Activated naive CD4-positive, alpha-beta T cell (primary cell): ENCODE results near the gene SMIM9.

ENCODE experiments used
- DNase-seq, 4 experiments: peaks; one replicate each; lab custom pipeline; 2025; lab: John Stamatoyannopoulos, UW

The SMIM9 gene

DNA sequence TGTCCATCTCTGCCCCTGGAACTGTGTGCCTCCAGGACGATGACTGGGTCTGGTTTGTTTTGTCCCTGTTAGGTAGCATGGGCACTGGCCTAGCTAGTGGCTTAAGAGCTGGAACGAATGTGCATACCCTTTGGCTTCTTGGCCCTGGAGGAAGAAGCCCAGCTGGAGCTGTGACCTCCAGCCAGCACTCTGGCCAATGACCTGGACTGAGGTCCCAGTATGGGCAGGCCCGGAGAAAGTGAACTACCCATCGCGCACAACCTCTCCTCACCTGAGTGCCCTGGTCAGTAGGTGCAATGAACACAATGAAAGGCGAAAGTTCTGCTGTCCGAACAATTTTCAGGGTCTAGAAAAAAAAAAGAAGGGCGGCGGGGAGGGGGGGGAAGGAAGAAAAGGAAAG lies 53.5 kb downstream of the SMIM9 start:
- no peak for DNase-seq

DNA sequence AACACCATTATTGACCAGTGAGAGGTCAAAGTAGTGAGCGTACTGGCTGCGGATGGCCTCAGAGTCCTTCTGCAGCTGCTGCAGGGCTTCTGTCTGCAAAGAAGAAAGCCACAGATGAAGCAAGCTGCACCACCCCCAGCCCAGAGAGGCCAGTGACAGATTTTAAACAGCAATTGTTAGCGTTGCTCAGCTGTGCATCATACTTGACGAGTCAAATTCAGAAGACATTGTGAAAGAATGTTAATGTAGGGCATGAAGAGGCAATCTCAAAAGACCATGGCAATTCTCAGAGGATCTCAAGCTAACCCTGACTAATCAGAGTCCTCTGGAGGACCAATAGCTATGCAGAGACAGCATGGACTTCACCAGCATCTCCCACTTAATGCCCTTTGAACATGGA lies 55.2 kb downstream of the SMIM9 start:
- DNase-seq = no peak

DNA sequence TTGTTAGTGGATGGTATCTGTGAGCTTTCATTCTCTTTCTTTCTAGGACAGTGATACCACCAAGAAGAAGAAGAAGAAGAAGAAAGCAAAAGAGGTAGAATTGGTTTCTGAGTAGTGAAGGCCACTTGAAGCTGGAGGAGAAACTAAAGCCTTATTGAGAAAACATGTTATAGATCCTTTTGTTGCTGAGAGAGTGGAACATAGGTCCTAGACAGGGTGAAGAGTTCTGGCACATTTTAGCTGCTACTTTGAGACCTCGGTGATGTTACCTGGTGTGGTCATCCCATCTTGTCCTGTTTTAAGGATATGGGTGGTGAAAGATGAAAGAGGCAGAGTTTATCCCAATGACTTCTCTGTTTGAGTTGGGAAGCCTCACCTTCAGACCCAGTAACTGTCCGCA lies 57.7 kb downstream of the SMIM9 start:
- DNase-seq = no peak

DNA sequence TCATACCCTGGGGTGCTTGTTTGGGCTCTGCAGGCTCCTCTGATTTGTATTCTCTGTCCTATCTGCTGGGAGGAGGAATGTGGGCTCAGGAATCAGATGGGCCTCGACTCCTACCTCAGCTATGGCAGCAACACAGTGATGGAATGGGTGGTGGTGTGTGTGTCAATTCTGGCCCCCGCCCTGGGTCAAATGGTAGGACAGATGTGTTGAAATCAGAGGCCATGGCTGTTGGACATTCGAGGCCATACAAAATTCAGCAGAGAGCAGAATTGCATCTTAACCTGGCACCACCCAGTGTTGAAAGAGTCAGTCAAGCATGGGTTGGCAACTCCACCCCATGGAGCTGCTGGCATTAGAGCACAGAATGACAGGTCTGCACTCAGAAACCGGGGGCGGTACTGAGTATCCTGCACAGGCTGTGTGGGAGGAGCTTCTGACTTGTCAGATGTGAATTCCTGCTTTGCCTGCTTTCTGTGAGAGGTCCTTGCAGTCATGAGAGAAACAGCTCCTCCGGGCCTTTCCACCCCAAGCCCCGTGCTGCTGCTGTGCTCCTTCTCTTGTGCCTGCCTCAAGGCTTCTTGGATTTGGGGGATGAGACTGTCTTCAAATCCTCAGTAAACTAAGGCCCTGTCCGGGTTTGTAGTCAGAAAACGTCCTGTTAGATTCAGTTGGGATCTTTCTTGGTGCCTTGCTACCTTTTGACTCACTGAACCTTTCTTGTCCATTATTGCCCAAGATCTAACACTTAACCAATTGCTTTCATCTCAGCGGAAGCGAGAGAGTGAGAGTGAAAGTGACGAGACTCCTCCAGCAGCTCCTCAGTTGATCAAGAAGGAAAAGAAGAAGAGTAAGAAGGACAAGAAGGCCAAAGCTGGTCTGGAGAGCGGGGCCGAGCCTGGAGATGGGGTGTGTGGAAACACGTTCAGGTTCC lies 58.8 kb downstream of the SMIM9 start:
- no peak for DNase-seq

DNA sequence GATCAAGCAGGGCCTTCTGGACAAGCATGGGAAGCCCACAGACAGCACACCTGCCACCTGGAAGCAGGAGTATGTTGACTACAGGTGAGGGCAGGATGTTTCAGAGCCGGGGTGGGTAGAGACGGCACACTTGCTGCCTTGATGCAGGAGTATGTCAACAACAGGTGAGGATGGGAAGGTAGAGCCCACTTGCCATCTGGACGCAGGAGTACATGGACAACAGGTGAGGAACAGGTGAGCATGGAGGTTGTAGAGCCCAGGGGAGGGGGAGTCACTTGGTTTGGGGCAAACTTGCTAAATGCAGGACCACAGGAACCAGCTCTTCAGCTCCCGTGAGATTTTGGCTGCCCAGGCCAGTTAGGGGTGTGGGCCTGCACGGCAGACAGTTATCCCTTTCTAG lies 59.8 kb downstream of the SMIM9 start:
- no peak for DNase-seq
